ENCODE results near the gene PAX1.

PAX1 gene

GRCh38 chr20:21705575-21706260 lies at the start of gene PAX1:
TSS of gene PAX1 (plus strand) at chr20:21705664. CDS start at chr20:21705713, 49 bp downstream.
- Mint-ChIP-seq H3K36me3 (ENCODE audit: low read depth) (peaks cover 2% of the 10 kb centered on the region), H3K9me3 (no peaks in the 10 kb centered on the region), H3K27ac (peak within 1 kb of the TSS; percentile 77), H3K27me3 (ENCODE audit: low read depth) (peaks cover 86% of the 10 kb centered on the region), H3K4me3 (no peak within 1 kb of the TSS), H3K4me1 (ENCODE audit: low read depth) (peaks cover 2% of the 10 kb centered on the region)

- Mint-ChIP-seq H3K27ac (no peak overlapping the region), H3K4me1 (ENCODE audit: low read depth) (no peaks in the 10 kb centered on the region), H3K9me3 (no peaks in the 10 kb centered on the region), H3K36me3 (ENCODE audit: low read depth) (no peaks in the 10 kb centered on the region), H3K4me3 (no peak overlapping the region), H3K27me3 (ENCODE audit: low read depth) (no peaks in the 10 kb centered on the region)
Measured at GRCh38 chr20:21656308-21657067, 49.0 kb upstream of the PAX1 start.

- no peaks in the 10 kb centered on the region for H3K36me3 Mint-ChIP-seq (ENCODE audit: low read depth)
- no peaks in the 10 kb centered on the region for H3K4me1 Mint-ChIP-seq (ENCODE audit: low read depth)
- H3K4me3 Mint-ChIP-seq, result no peak overlapping the region
- no peaks in the 10 kb centered on the region for H3K27me3 Mint-ChIP-seq (ENCODE audit: low read depth)
- no peaks in the 10 kb centered on the region for H3K9me3 Mint-ChIP-seq
- H3K27ac Mint-ChIP-seq, result no peak overlapping the region
Measured at GRCh38 chr20:21661488-21662055, 43.9 kb upstream of the PAX1 start.

GRCh38 chr20:21663465-21663864 lies 42.0 kb upstream of the PAX1 start:
- Mint-ChIP-seq H3K9me3 (no peaks in the 10 kb centered on the region), H3K27me3 (ENCODE audit: low read depth) (no peaks in the 10 kb centered on the region), H3K36me3 (ENCODE audit: low read depth) (no peaks in the 10 kb centered on the region), H3K4me3 (no peak overlapping the region), H3K27ac (no peak overlapping the region), H3K4me1 (ENCODE audit: low read depth) (no peaks in the 10 kb centered on the region)

- no peaks in the 10 kb centered on the region for H3K27me3 Mint-ChIP-seq (ENCODE audit: low read depth)
- no peak overlapping the region for H3K4me3 Mint-ChIP-seq
- no peaks in the 10 kb centered on the region for H3K4me1 Mint-ChIP-seq (ENCODE audit: low read depth)
- H3K27ac Mint-ChIP-seq, result no peak overlapping the region
- no peaks in the 10 kb centered on the region for H3K36me3 Mint-ChIP-seq (ENCODE audit: low read depth)
- H3K9me3 Mint-ChIP-seq, result no peaks in the 10 kb centered on the region
Measured at GRCh38 chr20:21665687-21666446, 39.6 kb upstream of the PAX1 start.

- Mint-ChIP-seq H3K27me3 (ENCODE audit: low read depth) (no peaks in the 10 kb centered on the region), H3K27ac (no peak overlapping the region)
Measured at GRCh38 chr20:21670126-21670525, 35.3 kb upstream of the PAX1 start.

GRCh38 chr20:21670981-21671380 lies 34.5 kb upstream of the PAX1 start:
- Mint-ChIP-seq H3K9me3 (no peaks in the 10 kb centered on the region), H3K27me3 (ENCODE audit: low read depth) (no peaks in the 10 kb centered on the region), H3K36me3 (ENCODE audit: low read depth) (no peaks in the 10 kb centered on the region), H3K4me3 (no peak overlapping the region), H3K27ac (no peak overlapping the region), H3K4me1 (ENCODE audit: low read depth) (no peaks in the 10 kb centered on the region)

More at GRCh38 chr20:21670126-21670525, 35.3 kb upstream of the PAX1 start:
- no peaks in the 10 kb centered on the region for H3K9me3 Mint-ChIP-seq
- H3K4me1 Mint-ChIP-seq (ENCODE audit: low read depth), result no peaks in the 10 kb centered on the region
- H3K4me3 Mint-ChIP-seq, result no peak overlapping the region
- H3K36me3 Mint-ChIP-seq (ENCODE audit: low read depth), result no peaks in the 10 kb centered on the region

- Mint-ChIP-seq H3K4me3 (no peak overlapping the region), H3K9me3 (no peaks in the 10 kb centered on the region), H3K27ac (no peak overlapping the region), H3K27me3 (ENCODE audit: low read depth) (no peaks in the 10 kb centered on the region), H3K4me1 (ENCODE audit: low read depth) (no peaks in the 10 kb centered on the region), H3K36me3 (ENCODE audit: low read depth) (no peaks in the 10 kb centered on the region)
Measured at GRCh38 chr20:21677261-21677660, 28.2 kb upstream of the PAX1 start.

GRCh38 chr20:21677781-21678180 lies 27.7 kb upstream of the PAX1 start:
- no peak overlapping the region for H3K4me3 Mint-ChIP-seq
- no peak overlapping the region for H3K27ac Mint-ChIP-seq
- H3K27me3 Mint-ChIP-seq (ENCODE audit: low read depth), result no peaks in the 10 kb centered on the region
- no peaks in the 10 kb centered on the region for H3K36me3 Mint-ChIP-seq (ENCODE audit: low read depth)
- no peaks in the 10 kb centered on the region for H3K9me3 Mint-ChIP-seq
- no peaks in the 10 kb centered on the region for H3K4me1 Mint-ChIP-seq (ENCODE audit: low read depth)

- Mint-ChIP-seq H3K4me3 (no peak overlapping the region), H3K27ac (no peak overlapping the region), H3K9me3 (no peaks in the 10 kb centered on the region), H3K36me3 (ENCODE audit: low read depth) (no peaks in the 10 kb centered on the region), H3K27me3 (ENCODE audit: low read depth) (no peaks in the 10 kb centered on the region), H3K4me1 (ENCODE audit: low read depth) (no peaks in the 10 kb centered on the region)
Measured at GRCh38 chr20:21681234-21681921, 24.1 kb upstream of the PAX1 start.

- H3K9me3 Mint-ChIP-seq, result no peaks in the 10 kb centered on the region
- H3K36me3 Mint-ChIP-seq (ENCODE audit: low read depth), result no peaks in the 10 kb centered on the region
- no peaks in the 10 kb centered on the region for H3K4me1 Mint-ChIP-seq (ENCODE audit: low read depth)
- no peak overlapping the region for H3K27ac Mint-ChIP-seq
- H3K27me3 Mint-ChIP-seq (ENCODE audit: low read depth), result no peaks in the 10 kb centered on the region
- no peak overlapping the region for H3K4me3 Mint-ChIP-seq
Measured at GRCh38 chr20:21681922-21682318, 23.5 kb upstream of the PAX1 start.

- no peaks in the 10 kb centered on the region for H3K9me3 Mint-ChIP-seq
- no peaks in the 10 kb centered on the region for H3K27me3 Mint-ChIP-seq (ENCODE audit: low read depth)
- no peak overlapping the region for H3K4me3 Mint-ChIP-seq
- no peak overlapping the region for H3K27ac Mint-ChIP-seq
- no peaks in the 10 kb centered on the region for H3K36me3 Mint-ChIP-seq (ENCODE audit: low read depth)
- H3K4me1 Mint-ChIP-seq (ENCODE audit: low read depth), result no peaks in the 10 kb centered on the region
Measured at GRCh38 chr20:21682521-21682954, 22.9 kb upstream of the PAX1 start.

- Mint-ChIP-seq H3K9me3 (no peaks in the 10 kb centered on the region), H3K27ac (no peak overlapping the region), H3K4me1 (ENCODE audit: low read depth) (no peaks in the 10 kb centered on the region), H3K27me3 (ENCODE audit: low read depth) (no peaks in the 10 kb centered on the region), H3K36me3 (ENCODE audit: low read depth) (no peaks in the 10 kb centered on the region), H3K4me3 (no peak overlapping the region)
Measured at GRCh38 chr20:21684671-21685070, 20.8 kb upstream of the PAX1 start.

- Mint-ChIP-seq H3K27me3 (ENCODE audit: low read depth) (no peaks in the 10 kb centered on the region), H3K4me3 (no peak overlapping the region), H3K4me1 (ENCODE audit: low read depth) (no peaks in the 10 kb centered on the region), H3K36me3 (ENCODE audit: low read depth) (no peaks in the 10 kb centered on the region), H3K27ac (no peak overlapping the region), H3K9me3 (no peaks in the 10 kb centered on the region)
Measured at GRCh38 chr20:21685981-21686380, 19.5 kb upstream of the PAX1 start.
